ENCODE data around the gene LILRA6. TPM values are rescaled to one million over a fixed set of nuclear protein-coding genes. Genes with fewer than 3 reads are reported as not detected.
A peak's percentile ranks its signal among the peaks of the same experiment; 100 is the strongest.
"Not testable (repeated sequence)": the region's sequence is repeated elsewhere in the genome, so short reads cannot be mapped to it uniquely, and the experiment has no call there.

LILRA6 gene
- 10 to 100 TPM; 21.5 to 77.5 (median 38.3) TPM for total RNA-seq
- 1 to 10 TPM; 1.2 to 8.2 (median 6.7) TPM for polyA plus RNA-seq
- long read RNA-seq, donor 1, partial matches to known transcripts = 0 of 3 reads
- long read RNA-seq, donor 1, other reads (novel, unspliced or antisense) = 0 of 3 reads
- long read RNA-seq, donor 2, partial matches to known transcripts = 0 of 4 reads
- long read RNA-seq, donor 2, other reads (novel, unspliced or antisense) = 0 of 4 reads

- peak; percentile 85 for DNase-seq
- intact Hi-C loops (cut with DNase I; ENCODE audit: low total_unique reads); H3K9me3 ChIP-seq: not testable (repeated sequence)
- peaks cover 5 to 24% (median 15%) of the 10 kb centered on the region in 6 donors for H3K4me1 ChIP-seq
- peaks cover 0 to 16% (median 0%) of the 10 kb centered on the region in 7 donors for H3K27me3 ChIP-seq (replicated peaks in 1 of 7)
- WGBS, 5 donors = 50 to 74% (median 60%) methylated on average over 1 to 6 of the region's 6 CpGs; no CpG with 5 or more reads in 2 of the 5 donors
- peak within 1 kb of the TSS in 4 of 8 donors; percentile 15 to 78 (median 48) for H3K27ac ChIP-seq
- peak within 1 kb of the TSS in 1 of 8 donors; percentile 16 for H3K4me3 ChIP-seq
- H3K36me3 ChIP-seq = peaks cover 0 to 30% (median 0%) of the 10 kb centered on the region in 6 donors
Observed at GRCh38 chr19:54242646-54243045, at the start of gene LILRA6. TSS of gene LILRA6 (minus strand) at chr19:54242790.

GRCh38 chr19:54289160-54289559 is 46.6 kb upstream of the LILRA6 start:
- not testable (repeated sequence) for H3K36me3 ChIP-seq

GRCh38 chr19:54287456-54287855 is 44.9 kb upstream of the LILRA6 start:
- H3K36me3 ChIP-seq = no peaks in the 10 kb centered on the region
- no peak overlapping the region for H3K4me3 ChIP-seq
- no peak for DNase-seq
- no peak overlapping the region for H3K27ac ChIP-seq
- intact Hi-C loops (cut with DNase I; ENCODE audit: low total_unique reads) = no loop called here
- no peaks in the 10 kb centered on the region for H3K9me3 ChIP-seq
- 81 to 87% (median 83%) methylated on average over 4 of the region's 4 CpGs for WGBS, 5 donors
- TF ChIP-seq POLR2A (IDR thresholded peaks at IDR 0.05) (no peak), POLR2AphosphoS5 (IDR thresholded peaks at IDR 0.05) (no peak), CTCF (IDR thresholded peaks at IDR 0.05 in 8 of 11, conservative IDR thresholded peaks at IDR 0.05 in 3 of 11) (no peak)
- H3K27me3 ChIP-seq (replicated peaks in 1 of 7) = peaks cover 0 to 48% (median 0%) of the 10 kb centered on the region in 7 donors
- H3K4me1 ChIP-seq = peaks cover 3 to 67% (median 46%) of the 10 kb centered on the region in 6 donors

More at GRCh38 chr19:54289160-54289559, 46.6 kb upstream of the LILRA6 start:
- H3K27ac ChIP-seq; H3K9me3 ChIP-seq; intact Hi-C loops (cut with DNase I; ENCODE audit: low total_unique reads); DNase-seq; H3K4me3 ChIP-seq: not testable (repeated sequence)
- peaks cover 0 to 54% (median 4%) of the 10 kb centered on the region in 7 donors for H3K27me3 ChIP-seq (replicated peaks in 1 of 7)
- WGBS, 5 donors = 40 to 57% (median 47%) methylated on average over 2 to 8 of the region's 8 CpGs
- H3K4me1 ChIP-seq = peaks cover 0 to 51% (median 31%) of the 10 kb centered on the region in 6 donors

GRCh38 chr19:54286283-54286682 is 43.7 kb upstream of the LILRA6 start:
- H3K9me3 ChIP-seq; DNase-seq; H3K36me3 ChIP-seq; H3K4me3 ChIP-seq; intact Hi-C loops (cut with DNase I; ENCODE audit: low total_unique reads): not testable (repeated sequence)
- Histone ChIP-seq H3K27me3 (replicated peaks in 1 of 7) (peaks cover 0 to 44% (median 0%) of the 10 kb centered on the region in 7 donors), H3K4me1 (peaks cover 5 to 79% (median 58%) of the 10 kb centered on the region in 6 donors), H3K27ac (peak overlapping the region in 3 of 8 donors; percentile 64 to 74 (median 71))
- WGBS, 5 donors = 40 to 55% (median 49%) methylated on average over 1 to 10 of the region's 10 CpGs

GRCh38 chr19:54285427-54286056 is 43.0 kb upstream of the LILRA6 start:
- intact Hi-C loops (cut with DNase I; ENCODE audit: low total_unique reads); H3K4me3 ChIP-seq; H3K9me3 ChIP-seq; H3K36me3 ChIP-seq: not testable (repeated sequence)
- H3K27me3 ChIP-seq (replicated peaks in 1 of 7) = peaks cover 0 to 45% (median 0%) of the 10 kb centered on the region in 7 donors
- H3K27ac ChIP-seq = peak overlapping the region in 4 of 8 donors; percentile 64 to 74 (median 68)
- TF ChIP-seq POLR2AphosphoS5 (IDR thresholded peaks at IDR 0.05) = peak in 2 of 3 donors; percentile 33 to 53
- H3K4me1 ChIP-seq = peaks cover 5 to 83% (median 63%) of the 10 kb centered on the region in 6 donors
- peak; percentile 88 for DNase-seq
- 14 to 31% (median 25%) methylated on average over 6 to 11 of the region's 12 CpGs for WGBS, 5 donors
